Activated T-cell treated with anti-CD3 and anti-CD28 coated beads, Interleukin-2, amount 50 U/mL, for 48 hours (primary cell): ENCODE measurements around the gene CNIH3.
"Not testable (repeated sequence)": the region's sequence is repeated elsewhere in the genome, so short reads cannot be mapped to it uniquely, and the experiment has no call there.

Experiments
- DNase-seq, 2 experiments: peaks; one replicate each; pipeline ENCODE4 v3.0.0-alpha.2; 2020

The CNIH3 gene

DNA sequence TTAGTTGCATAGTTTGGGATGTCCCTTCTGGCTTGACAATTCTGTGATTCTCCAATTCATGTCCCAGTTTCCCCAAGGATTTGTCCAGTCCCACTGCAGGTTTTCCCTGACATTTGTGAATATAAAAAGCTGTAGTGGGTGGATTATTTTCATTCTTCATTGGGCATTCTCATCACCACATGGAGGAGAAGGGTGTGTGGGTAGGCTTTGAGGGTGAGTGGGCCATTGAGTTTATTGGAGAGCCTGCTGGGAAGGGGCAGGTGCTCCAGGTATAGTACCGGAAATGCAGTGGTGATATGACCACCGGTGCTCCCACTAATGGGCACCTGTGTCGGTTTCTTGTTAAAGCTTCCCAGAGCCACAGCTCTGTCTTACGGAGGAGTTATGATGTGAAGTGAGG, 74.5 kb downstream of the CNIH3 start:
- no peak for DNase-seq

DNA sequence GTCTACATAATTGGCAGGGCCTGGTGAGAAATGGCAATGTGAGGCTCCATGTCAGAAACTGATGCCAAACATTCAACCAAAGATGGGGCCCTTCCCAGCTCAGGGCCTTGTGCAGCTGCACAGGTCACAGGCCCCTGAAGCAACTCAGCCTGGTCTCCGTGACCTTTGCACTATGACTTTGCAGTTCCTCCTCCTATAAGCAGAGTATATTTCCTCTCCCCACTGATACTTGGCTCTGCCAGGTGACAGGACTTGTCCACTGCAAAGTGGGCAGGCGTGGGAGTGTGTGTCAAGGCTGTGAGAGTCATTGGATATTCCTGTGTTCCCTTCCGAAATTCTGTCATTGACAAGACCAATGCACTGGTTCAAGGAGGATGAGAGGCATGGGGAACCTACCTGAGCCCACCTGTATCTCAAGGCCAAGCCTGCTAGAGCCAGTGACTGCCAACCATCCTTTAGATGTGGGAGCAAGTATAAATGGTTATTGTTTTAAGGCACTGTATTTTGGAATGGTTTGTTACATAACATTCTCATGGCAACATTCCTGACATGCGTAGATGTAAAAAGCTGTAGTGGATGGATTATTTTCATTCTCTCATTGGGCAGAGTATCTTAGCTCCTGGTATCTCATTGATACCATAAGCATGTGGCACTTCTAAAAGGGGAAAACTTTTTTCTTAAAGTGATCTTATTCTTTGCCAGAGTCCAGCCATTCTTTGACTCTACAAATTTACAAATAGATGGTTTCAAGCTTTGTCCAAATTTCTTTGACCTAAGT, 75.2 kb downstream of the CNIH3 start:
- no peak for DNase-seq

DNA sequence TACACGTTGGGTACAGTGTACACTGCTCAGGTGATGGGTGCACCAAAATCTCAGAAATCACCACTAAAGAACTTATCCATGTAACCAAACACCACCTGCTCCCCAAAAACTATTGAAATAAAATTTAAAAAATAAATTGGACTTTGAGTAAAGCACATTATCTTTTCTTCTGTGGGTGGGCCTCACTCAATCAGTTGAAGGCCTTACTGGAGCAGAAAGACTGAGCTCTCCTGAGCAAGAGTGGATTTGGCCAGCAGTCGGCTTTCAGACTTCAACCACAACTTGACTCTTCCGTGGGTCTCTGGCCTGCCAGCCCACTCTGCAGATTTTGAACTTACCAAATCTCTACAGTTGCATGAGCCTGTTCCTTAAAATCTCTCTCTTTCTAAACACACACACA, 78.9 kb downstream of the CNIH3 start:
- DNase-seq: no peak

DNA sequence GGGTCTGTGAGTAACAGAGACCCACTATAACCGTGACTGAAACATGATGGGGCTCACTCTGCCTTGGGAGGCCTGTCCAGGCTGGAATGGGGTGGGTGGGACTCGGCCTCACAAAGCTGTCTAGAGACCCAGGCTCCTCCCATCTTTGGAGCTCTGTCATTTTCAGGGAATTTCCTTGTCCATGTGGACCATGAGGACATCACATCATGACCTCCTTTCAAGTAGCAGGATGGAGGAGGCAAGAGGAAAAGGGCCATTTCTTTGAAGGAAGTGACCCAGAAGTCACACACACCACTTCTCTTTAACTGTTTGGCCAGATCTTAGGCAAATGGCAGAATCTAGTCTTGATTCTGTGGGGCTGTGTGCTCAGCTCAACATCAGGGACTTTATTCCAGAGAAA, 79.9 kb downstream of the CNIH3 start:
- DNase-seq: no peak

DNA sequence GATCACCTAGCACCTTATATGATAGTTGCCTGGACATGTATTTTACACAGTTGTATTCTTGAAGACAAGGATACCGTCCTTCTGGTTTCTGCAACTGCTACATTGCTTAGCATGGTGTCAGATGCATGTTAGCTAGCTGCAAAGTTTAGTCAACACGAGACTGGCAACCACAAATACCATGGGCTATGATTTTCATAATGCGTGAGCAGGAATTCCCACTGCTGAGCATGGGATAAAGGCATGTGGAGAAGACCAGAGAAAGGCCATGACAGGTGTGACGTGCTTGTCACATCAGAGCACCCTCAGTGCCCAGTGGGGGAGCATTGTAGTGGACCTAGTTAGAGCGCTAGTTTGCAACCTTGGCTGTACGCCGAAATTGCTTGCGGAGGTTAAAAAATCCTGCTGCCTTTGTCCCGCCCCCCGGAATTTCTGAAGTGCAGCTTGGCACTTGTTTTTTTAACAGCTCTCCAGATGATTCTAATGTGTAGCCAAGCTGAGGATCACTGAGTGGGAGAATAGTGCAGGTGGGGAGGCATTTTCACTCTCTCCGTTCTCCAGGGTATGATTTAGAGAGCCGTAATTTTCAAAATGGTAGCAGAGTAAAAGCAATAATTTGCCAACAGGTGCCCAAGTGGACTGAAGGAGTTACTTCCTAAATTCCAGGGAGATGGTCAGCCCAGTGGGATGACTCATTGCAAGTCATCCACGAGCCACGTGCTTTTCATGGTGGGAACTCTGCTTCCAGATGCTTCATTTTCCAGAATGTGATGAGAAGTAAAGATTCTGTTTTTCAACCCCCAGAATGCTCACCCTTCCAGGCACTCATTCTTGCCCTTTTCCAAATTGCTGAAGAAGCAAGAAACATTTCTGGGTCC, 81.0 kb downstream of the CNIH3 start:
- no peak for DNase-seq

DNA sequence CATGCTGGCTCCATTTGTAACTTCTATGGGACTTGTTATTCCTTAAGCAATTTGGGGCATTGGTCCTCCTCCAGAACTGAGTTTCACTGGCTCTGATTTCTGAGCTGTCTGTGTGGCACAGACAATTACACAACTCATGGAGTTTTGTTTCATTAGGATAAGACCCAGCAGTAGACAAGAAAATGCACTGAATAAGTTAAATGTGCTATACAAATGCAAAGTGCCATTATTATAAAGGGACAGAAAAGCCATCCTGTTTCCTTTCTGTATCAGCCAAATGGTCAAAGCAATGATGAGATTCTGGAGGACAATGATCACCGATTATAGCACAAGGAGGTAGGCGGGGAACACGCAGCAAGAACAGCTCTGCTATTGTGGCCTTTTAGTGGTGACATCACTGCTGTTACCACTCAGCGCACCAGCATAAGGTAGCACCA, 81.9 kb downstream of the CNIH3 start:
- DNase-seq: no peak

DNA sequence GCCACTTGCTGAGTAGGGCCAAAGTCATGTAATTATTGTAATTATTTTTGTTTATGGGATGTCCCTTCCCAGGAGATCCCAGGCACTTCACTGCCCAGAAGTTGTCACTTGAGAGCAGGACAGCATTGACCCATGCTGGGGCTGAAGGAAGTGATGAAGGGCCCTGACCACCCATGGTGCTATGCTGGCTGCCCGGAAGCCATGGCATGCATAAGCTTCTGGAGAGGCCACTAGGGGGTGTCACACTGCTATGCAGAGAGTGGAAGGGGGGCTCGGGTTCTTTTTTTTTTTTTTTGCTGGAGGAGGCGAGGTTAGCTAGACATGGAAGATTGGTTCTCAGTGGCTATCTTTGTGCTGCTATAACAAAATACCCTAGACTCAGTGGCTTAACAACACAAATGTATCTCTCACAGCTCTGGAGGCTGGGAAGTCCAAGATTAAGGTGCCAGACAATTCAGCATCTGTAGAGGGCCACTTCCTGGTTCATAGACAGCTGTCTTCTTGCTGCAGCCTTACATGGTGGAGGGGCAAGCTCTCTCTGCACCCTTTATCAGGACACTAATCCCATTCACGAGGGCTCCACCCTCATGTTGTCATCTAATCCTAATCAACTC, 84.9 kb downstream of the CNIH3 start:
- DNase-seq: no peak

DNA sequence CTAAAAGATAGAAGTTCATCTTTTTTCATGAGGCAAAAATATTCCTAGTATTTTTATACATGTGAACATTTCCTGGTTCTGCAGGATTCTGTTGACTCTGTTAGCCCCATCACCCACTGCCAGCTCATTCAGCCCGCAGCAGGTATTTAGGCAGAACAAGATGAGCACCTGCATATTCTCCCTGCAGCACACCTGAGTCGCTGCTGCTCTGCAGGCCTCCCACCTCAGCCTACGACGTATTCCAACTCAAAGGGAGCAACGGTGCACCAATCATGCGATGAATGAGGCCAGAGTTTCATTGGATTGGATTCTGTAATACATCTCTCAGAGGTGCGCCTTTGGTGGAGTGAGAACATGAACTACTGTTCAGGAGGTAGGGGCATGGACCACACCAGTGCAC, 87.6 kb downstream of the CNIH3 start:
- DNase-seq: no peak

DNA sequence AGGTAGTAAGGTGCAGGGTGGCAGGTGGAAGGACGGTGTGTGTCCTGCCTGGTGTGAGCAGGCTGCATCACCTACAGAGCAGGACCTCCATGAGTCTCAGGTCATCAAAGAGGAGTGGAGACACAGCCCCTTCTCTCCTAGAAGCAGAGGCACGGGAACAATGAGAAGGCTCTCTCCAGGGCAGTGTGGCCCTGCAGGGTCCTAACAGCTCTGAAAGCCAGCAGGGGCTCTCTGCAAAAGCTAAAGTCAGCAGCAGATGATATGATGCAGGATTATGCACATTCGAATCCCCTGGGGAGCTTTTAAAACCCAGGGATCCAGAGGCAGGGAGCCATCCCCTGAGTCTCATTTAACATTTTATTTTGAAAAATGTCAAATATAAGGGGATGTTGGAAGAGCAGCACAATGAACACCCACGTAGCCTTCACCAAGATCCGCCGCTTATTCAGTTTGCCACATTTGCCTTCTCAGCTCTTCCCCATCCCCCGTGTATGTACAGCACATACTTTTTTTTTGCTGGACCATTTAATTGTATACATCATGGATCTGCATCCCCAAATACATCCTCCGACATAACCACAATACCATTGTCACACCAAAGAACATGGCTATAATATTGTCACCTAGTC, 88.1 kb downstream of the CNIH3 start:
- no peak for DNase-seq

DNA sequence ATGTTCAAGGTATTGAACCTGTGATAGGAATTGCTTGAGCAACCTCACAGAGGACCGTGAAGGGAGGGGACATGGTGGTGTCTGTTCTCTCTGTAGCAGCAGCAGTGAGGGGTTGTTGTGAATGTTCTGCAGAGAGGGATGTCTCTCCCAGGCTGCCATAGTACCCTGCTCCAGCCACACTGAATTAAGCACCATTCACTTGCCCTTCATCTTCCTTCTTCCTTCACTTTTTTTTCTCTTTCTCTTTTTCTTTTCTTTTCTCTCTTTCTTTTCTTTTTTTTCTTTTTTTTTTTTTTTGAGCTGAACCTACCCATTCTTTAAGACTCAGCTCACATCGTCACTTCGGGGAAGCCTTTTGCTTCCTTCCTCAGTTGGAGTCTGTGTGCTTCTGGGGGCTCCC, 89.5 kb downstream of the CNIH3 start:
- no peak for DNase-seq

DNA sequence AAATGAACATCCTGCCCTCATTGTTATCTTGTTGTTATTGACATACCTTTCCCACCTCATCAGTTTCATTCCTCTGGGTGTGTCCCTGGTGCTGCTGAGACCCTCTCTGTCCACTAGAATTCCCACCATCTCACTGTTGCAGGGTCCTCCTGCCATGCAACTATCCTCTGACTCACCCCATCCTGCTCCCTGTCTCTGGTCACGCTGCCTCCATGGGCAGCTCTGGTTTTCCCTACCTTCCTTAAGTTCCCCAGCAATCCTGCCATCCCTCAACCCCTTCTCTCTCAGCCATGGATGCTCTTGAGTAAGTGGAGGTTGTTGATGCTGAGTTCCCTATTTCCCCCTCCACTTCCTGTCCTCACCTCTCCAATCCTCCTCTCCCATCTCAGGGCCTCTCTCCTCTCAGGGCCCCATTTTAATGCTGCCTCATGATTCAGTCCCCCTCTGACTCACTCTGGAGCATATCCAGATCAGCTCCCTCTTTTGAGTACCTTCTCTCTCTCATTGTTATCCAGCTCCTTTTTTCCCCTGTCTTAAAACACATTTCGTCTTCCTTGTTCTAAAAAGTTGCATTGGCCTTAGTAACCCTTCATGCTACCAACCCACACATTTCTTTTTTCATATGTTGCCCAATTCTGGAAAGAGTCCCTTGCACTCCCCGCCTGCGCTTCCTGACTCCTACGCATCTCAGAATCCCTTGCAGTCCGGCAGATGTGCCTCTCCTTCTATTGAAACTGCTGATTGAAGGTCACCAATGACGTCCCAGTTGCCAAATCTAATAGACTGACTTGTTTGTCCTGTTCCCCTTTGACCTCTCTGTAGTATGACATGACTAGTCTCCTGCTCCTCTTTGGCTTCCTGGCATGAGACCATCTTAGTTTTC, 92.0 kb downstream of the CNIH3 start:
- DNase-seq: no peak

DNA sequence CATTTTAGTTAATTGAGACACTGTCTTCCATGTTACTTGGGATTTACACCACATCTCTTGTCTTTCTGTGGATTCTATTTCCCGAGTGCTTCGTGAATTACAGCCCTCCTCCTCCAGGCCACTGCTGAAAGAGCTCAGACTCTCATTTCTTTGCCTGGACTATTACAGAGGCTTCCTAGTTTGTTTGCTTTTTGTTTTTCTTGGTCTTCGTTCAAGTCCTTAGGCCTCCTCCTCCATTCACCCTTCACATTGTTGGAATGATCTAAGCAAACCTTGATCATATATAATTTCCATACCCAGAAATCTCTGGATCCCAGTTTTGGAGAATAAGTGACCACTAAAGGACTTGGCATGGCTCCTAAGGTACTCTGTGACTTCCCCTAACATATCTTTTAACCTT, 94.1 kb downstream of the CNIH3 start:
- no peak for DNase-seq

DNA sequence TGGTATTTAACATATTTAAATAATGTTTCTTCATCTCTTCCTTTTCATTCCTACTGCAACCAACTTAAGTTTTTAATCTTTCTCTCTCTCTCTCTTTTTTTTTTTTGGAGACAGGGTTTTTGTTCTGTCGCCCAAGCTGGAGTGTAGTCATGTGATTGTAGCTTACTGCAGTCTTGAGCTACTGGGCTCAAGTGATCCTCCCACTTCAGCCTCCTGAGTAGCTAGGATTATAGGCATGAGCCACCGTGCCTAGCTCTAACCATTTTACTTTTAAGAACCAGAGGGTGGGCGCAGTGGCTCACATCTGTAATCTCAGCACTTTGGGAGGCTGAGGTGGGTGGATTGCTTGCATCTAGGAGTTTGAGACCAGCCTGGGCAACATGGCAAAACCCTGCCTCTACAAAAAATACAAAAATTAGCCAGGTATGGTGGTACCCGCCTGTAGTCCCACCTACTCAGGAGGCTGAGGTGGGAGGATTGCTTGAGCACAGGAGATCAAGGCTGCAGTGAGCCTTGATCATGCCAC, 95.2 kb downstream of the CNIH3 start:
- DNase-seq: not testable (repeated sequence)

DNA sequence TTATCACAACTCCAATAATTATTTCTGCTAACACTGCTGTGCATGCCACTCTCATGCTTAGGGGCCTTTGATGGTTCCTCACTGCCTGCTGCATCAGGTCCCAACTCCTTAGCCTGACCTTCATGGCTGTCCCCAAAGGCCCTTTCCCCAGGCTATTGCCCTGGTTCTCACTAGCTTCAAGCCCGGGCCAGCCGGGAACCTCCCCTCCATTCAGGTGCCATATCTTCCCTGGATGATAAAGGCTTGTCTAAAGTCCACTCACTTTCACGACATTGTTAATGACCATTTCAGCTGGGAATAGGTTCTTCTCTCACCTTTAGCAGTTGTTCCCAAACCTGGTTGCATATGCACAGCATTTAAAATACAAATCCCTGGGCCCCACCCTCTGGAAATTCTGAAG, 95.8 kb downstream of the CNIH3 start:
- DNase-seq: no peak

DNA sequence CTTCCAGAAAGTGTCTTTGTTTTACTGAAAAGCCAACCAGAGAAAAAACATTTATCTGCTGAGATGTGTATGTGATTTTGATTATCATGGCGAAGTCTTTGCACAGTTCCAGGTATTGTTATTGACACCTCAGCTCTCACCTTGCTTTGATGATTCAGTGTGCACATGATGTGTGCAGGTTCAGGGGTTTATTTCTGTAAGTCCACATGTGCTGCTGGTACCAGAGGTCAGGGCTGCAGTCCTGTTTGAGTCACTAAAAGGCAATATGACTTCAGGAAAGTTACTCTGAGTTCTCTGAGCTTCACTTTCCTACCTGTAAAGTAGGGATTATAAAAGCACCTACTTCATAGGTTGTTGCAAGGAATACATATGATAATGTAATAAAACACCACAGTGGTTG, 97.1 kb downstream of the CNIH3 start:
- DNase-seq: no peak

DNA sequence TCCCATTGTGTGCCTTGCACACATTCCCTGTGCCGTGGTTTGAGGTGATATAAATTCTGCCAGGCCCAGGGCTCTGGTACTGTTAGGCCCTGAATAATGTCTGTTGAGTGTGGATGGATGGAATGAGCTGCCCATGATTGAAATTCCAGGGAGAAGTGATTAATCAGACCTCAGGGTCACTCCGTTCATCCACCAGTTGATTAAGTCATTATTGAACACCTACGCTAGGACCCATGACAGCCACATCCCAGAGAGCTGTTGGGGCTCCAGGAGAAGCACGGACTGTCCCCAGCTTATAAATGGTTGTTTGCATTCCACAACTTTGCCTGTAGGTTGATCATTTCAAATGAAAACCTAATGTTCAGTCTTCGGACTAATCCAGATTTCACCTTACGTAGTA, 98.4 kb downstream of the CNIH3 start:
- DNase-seq: no peak

DNA sequence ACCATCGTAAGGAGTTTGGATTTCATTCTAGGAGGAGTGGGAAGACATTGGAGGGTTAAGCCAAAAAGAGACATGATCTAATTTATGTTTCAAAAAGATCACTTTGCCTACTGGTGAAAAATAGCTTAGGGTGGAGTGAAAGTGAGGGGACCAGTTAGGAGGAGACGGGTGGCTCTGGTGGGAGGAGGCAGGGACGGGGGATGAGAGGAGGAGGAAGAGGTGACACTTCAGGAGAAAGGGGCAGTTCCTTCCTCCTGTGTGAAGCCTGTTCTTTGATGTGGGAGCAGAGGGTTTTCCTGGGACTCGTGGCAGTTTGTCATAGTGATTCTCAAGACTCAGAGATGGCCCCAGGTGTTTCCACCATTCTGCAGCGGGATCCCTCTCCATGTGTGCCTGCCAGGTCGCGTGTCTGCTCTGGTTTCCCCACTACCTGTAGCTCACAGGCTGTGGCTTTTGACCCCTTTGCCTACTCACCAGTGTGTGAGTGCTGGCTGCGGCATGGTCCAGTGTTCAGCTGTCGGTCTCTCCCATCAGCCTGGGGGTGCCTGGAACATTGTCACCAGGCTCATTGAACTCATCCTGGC, 102.4 kb downstream of the CNIH3 start:
- DNase-seq: no peak

DNA sequence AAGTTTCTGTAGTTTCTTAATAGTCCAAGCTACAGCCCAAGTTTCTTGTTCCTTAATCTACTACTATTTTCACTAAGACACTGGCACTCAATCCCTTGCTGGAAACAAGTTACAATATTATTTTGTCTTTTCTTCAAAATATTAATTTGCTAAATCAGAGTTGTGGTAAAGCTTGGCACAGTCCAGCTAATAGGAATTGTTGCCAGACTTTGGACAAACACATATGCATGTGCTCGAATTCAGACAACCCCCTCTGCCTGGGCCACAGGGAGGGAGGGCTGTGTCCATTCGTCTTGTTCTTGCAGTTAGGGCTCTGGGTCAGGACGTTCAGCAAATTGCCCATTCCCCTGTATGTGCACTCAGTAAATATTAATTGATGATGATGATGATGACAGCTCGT, 103.6 kb downstream of the CNIH3 start:
- DNase-seq: no peak

DNA sequence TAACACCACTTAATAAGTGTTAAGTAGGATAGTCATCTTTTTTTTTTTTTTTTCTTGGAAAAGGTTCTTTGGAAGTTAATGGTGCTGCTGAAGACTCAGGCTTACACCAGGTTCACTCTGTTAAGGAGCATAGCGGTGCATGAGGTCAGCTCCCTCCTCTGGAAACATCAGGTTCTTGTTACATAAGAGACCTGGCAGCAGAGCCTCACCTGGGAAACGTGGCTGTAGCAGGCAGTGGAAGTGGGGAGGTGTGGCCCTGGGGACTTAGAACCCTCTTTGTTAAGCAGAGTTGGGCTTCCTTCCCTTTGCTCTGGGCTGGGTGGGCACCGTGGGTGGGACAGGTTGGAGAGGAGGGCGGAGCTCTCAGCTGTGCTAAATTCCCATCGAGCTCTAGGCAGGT, 104.1 kb downstream of the CNIH3 start:
- no peak for DNase-seq

DNA sequence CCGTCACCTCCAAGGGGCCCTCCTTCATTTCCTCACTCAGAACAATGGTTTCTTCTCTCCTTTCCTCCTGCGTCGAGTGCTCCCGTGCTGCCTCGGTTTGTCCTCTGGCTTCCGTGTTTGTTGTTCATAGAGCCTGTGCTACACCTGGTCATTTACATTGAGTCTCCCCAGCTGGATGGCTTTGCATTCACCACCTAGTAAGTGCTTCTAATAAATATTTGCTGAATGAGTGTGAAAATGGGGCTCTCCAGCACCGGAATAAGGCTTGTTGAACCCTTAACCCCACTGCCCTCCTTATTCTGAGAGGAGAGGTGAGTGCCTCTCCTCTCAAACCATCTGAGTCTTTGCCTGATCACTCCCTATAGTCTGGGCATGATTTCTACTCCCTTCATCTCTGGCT, 104.9 kb downstream of the CNIH3 start:
- no peak for DNase-seq

DNA sequence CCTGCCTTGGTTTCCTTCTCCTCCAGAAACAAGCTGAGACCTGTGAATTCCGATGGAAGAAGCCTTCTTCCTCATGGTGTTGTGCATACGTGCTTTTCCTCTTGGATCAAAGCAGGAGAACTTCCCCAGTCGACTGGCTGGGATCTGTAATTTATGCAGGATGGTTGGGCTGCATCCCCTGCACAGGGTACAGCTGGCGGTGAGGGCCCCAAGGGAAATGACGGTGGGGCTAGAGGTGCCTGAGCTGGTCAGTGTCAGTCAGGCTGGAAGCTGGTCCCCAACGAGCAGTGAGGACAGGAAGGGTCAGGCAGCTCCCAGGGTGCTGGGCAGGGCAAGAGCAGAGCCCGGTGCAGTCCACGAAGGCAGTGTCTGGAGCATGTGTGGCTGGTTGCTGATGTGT, 106.7 kb downstream of the CNIH3 start:
- no peak for DNase-seq

DNA sequence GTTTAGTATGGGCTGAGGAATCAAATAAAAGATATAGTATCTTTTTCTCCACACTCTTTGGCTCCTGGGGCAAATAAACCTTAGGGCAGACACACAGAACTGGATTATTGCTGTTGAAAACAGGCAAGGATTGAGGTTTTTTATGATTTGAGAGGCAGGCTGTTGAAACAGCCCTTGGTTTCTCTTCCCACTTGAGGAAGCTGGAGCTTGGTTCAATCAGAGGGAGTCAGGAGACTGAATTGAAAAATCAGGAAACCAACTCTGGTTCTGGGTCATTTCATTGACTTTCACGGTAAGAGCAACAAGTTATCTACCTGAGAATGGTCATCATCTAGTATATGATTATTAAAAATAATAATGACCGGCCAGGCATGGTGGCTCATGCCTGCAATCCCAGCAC, 108.4 kb downstream of the CNIH3 start:
- no peak for DNase-seq
